Stimulated activated CD8-positive, alpha-beta memory T cell treated with anti-CD3 and anti-CD28 coated beads, Interleukin-4, amount 100 ng/mL, for 4 hours (primary cell): ENCODE results near the gene GNGT2.
A peak's percentile ranks its signal among the peaks of the same experiment; 100 is the strongest.

Experiments
- DNase-seq, 2 donors: peaks; one replicate each; pipeline ENCODE4 v3.0.0-alpha.2; 2020; ENCODE audit warnings: low read depth in 2 of 2, low spot score in 1 of 2

GNGT2 gene

GRCh38 chr17:49229805-49230600 is 19.6 kb upstream of the GNGT2 start:
- no peak for DNase-seq

DNA sequence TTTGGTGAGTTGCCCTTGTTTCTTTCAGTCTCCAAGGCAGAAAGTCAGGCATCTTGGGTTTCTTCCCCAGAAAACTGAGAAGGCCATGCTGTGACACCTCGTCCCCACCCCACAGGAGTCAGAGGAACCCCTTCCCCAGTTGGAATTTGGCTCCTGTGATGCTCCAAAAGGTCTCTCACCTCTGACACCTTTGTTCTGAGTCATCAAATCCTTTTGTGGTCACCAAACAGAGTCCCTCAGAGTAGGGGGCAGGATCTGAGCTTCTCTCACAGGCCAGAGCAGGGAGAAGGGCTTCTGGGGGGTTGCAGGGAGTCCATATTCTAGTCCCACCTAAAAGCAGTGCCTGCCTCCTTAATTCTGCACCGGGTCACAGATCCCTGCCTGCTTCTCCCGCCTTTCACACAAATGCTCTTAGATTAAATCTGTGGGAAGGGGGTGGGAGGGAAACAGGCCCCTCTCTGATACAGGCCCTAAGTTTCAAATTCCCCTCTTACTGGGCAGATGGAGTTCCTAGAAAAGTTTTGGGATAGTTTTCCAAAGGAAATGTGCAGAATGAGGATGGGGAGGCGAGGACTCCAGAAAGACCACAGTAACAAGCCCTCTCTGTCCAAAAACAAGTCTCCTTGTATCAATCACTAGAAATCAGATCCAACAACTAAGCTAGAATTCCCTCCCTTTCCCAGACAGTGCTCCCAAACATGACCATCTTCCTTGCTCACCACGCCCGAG is 18.9 kb upstream of the GNGT2 start:
- no peak for DNase-seq

GRCh38 chr17:49227436-49228261 is 17.3 kb upstream of the GNGT2 start:
- peak; percentile 57 to 77 for DNase-seq

- no peak for DNase-seq
Observed at GRCh38 chr17:49226771-49227435, 16.5 kb upstream of the GNGT2 start.

- no peak for DNase-seq
Observed at GRCh38 chr17:49225554-49226236, 15.3 kb upstream of the GNGT2 start.

- no peak for DNase-seq
Observed at GRCh38 chr17:49224997-49225337, 14.6 kb upstream of the GNGT2 start.

DNA sequence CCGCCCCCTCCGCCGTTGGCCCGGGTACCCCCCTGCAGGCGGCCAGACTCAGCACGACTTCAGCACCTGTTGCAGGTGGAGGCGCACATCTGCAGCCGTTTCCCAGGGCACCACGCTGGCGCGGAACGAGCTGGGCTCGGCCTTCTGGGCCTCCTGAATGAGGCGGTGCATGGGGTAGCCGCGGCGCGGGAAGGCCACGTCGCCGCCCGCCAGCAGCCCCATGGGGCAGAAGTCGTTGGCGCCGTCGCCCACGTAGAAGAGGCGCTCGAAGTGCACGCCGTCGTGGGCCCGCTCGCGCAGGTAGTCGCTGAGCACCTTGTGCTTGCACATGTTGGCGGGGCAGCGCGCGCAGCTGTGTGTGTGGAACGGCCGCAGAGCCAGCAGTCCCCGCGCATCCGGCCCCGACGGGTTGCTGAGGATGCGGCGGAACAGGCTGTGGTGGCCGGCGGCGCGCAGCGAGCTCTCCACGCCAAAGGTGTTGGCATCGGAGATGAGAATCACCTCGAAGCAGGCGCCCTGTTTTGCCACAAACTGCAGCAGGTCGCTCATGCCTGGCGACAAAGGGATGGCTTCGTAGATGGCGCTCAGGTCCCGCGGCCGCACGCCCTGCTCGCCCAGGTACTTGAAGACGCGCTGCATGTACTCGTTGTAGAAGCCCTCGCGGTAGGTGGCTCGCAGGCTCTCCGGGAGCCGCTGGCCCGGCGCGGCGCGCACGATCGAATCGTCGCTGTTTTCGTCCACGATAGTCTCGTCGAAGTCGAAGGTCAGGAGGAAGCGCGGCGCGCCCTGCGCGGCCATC is 14.0 kb upstream of the GNGT2 start:
- DNase-seq: no peak

DNA sequence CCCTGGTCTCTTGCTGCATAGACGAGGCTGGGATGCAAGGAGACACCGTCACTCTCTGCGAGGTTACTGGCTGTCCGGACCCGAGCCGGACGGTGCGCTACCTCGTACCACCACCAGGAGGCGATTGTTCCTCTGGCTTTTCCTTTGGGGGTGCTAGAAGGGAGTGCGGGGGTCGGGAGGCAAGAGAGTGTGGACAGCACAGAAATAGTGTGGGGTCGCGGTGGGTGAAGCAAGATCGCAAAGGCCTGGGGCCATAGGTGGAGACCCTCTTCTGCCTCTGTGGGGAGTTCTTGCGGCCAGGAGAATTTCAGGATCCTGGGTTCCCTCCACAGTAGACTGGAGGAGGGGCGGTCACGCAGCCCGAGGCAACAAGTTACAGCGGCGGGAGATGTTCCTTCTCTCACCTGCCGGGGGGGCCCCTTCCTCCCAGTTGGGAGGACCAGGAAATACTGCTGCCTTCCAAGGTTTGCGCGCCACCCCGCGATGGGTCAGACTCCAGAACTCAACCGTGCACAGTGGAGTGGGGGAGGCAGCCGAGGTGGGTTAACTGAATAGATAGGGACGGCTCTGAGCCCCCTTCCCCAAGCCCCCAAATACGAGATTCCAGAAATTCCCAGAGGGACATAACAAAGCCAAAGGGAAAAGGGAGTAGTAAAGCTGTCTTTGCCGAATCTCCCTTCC is 13.3 kb upstream of the GNGT2 start:
- peak in 1 of 2 donors; percentile 55 for DNase-seq

- no peak for DNase-seq
Observed at GRCh38 chr17:49223168-49223516, 12.8 kb upstream of the GNGT2 start.

DNA sequence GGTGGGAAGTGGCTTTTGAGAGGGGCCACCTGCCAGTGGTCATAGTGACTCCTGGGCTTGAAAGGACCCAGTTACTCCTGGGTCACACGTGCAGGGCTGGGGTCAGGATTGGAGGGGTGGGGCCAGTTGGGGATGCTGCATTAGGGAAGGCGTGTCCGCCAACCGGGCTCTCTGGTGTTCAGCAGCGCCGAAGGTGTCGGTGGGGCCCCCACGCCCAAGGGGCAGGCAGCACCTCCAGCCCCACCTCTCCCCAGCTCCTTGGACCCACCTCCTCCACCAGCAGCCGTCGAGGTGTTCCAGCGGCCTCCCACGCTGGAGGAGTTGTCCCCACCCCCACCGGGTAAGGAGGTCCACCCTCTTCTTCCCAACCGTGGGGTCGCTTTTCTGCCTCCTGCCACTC is 9.6 kb upstream of the GNGT2 start:
- DNase-seq: no peak

- DNase-seq: no peak
Observed at GRCh38 chr17:49218941-49219913, 8.9 kb upstream of the GNGT2 start.

GRCh38 chr17:49217651-49218413 is 7.5 kb upstream of the GNGT2 start:
- peak; percentile 52 to 62 for DNase-seq

GRCh38 chr17:49216953-49217650 is 6.7 kb upstream of the GNGT2 start:
- no peak for DNase-seq

GRCh38 chr17:49216482-49216881 is 6.1 kb upstream of the GNGT2 start:
- DNase-seq: no peak

DNA sequence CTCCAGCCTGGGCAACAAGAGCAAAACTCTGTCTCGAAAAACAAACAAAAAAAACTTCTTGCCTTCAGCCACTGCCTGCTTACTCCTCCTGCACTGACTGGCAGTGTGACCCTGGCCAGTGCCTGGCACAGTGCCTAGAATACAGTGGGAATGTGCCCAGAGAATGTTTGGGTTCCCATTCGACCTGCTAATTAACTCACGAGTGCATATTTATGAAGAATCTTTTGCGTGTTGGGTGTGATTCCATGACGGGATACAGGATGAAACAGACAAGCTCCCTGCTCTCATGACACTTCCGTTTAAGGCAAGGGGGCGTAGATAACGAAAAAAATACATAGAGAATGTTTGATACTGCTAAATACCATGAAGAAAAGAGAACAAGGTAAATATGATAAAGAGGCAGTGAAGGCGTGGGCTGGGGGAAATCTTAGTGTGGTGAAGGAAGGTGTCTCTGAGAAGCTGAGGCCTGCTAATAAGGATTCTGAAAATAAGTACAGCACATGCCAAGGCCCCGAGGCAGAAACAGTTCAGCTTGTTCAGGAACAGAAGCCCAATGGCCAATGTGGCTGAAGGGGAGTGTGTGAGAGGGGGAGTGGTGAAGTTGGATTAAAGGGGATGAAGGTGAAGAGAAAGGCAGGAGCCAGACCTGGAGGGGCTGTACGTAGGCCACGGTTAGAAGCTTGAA is 4.4 kb upstream of the GNGT2 start:
- DNase-seq: no peak

DNA sequence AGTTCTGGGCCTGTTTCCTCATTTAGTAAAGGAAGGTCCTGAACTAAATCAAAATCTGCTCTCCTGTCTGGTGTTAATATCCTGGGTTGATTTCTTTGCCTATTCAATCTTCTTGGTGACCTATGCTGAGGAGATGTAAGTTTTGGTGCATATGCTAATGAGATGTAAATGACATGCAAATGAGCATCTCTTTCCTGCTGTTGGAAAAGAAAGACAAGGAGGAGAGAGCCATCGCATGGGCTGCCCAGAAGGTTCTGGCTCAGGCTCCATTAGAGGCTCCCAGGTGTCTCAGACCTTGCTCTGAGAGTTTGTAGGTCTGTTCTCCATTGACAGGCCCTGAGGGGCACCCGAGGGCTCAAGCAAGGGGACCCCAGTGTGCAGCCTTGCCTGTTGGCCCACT is 3.5 kb upstream of the GNGT2 start:
- DNase-seq: no peak
